Fibroblast of skin of back (primary cell): ENCODE measurements around the gene SURF2.

ENCODE experiments used
- DNase-seq: peaks from one replicate; pipeline ENCODE4 v3.0.0-alpha.2; 2013

SURF2 gene

DNA sequence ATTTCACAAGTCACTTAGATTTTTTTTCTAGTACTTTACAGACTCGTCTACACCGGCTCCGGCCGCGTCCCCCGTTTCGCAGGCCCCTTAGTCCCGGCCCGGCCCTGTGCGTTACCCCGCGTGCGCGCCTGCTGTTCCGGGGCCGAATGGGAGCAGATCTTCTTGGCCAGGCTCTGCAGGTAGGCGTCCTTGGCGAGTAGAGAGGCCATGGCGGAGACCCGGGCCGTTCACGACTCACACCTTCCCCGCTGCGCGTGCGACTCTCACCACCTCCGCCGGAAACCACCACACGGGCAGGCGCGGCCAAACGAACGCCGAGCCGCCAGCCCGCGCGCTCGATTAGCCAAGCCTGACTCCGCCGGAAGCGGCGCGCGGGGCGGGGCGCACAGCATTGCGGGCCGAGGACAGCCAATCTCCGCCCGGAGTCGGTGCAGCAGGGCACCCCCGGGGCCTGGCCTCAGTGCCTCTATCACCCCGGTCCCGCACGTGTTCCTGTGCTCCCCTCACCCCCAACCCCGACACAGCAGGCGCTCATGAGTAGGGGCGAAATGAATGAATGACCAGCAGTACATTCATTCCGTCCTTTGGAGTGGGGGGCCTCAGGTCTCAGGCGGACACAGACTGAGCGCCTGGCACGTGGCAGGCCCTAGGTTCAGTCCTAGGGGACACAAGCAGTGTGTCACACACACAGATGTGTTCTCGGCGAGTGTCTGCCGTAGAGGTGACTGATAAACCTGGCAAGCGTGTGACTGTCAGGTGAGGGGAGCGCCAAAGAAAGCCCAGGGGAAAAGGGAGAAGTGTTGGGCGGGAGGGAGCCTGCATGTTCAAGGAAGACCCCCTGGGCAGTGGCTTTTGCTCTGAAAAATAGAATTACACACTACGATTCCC, 20.2 kb upstream of the SURF2 start, which contains the start of gene SURF6:
Gene SURF6, minus strand, starts transcription at position 265 of the 888 bp plus-strand sequence. Its CDS starts 56 bp downstream, at position 209.
- peak; percentile 91 for DNase-seq

DNA sequence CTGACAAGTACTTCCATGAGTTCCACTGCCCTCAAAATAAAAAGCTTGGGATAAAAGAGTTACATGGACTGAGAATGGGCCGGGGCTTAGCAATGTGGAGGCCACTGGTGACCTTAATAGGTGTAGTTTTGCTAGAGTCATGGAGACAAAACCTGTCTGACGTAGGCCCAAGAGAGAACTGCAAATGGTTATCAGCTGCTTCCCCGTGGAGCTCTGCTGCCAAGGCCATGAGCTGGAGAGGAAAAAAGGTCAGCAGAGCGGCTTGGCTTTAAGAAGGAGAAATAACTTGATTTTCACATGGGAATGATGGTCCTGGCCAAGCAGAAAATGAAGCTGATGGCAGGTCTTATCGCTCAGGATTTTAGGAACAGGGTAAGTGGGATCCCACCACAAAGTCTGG, 16.7 kb upstream of the SURF2 start:
- no peak for DNase-seq

DNA sequence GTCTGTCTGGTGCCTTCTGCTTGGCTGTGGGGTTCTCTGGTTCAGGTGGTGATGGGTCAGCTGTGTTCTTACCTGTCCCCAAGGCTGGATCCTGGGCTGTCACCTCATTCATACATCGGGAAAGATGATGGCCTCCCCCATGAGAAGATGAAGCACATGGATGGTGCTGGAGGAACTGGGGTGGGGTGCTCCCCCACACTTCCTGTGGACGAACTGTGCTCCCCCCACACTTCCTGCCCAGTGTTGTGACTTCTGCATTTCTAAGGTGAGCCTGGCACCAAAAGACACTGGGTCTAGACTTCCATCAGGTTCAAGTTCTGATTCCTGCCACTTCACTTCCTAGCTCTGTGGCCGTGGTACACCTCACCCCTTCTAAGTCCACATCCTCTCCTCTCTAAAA, 16.1 kb upstream of the SURF2 start:
- DNase-seq, result no peak

DNA sequence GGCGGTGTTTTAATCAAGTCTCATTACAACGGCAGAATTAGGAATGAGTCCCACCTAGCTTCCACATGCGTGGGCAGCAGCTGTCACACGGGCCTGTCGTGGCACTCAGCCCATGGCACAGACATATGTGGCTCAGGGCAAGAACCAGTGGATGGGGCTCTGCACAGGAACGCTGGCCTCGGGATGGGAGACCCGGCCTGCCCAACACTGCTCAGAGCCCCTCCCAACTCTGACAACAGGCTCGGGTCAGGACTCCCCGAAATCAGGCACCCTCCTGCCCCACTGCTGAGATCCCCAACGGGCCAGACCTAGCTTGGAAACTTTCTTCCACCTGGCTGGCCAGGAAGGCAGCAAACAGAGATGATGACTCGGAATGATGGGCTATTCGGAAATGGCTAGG, 15.4 kb upstream of the SURF2 start:
- no peak for DNase-seq

DNA sequence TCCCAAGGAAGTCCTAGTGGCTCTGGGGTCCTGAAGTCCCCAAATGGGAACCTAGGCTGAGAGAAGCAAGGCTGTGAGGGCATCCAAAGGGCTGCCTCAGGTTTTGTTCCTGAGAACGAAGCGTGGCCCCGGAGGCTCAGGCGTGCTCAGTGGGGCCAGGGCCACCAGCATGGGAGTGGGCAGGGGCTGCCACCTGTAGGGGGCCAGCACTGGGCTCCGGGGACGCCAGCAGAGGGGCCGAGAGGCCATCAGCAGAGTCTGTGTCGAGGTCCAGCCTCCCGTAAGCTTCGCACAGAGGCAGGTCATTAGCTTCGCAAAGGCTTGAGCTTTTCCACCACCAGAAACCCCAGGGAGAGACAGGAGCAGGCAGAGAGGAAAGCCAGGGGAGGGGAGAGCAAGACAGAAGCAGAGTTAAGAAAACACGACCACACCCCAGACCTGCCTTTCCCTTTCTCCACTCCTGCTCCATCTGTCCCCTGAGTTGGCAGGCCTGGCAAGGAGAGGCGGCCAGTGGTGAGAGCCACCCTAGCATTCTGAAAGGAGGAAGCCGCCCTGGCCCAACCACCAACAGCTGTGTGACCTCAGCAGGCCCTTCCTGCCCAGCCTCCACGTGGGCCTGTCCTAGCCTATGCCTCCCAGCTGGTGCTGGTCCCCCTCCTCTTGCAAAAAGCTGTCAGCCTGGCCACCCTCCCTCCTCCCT, 14.8 kb upstream of the SURF2 start:
- no peak for DNase-seq

DNA sequence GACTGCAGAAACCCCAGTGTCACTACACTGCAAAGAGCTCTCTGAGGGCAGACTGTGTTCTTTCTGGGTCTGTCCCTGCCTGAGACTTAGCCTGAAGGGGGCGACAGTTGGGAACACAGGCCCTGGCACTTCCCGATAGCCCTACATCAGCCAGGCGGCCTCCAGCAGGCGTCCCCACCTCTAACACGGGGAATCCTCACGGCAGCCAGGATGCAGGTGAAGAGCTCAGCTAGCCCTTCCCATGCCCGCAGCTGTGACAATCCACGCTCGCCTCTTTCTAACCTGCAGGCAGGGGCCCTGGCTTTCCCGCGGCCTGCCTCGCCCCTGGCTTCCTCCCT, 14.3 kb upstream of the SURF2 start:
- DNase-seq, result no peak

DNA sequence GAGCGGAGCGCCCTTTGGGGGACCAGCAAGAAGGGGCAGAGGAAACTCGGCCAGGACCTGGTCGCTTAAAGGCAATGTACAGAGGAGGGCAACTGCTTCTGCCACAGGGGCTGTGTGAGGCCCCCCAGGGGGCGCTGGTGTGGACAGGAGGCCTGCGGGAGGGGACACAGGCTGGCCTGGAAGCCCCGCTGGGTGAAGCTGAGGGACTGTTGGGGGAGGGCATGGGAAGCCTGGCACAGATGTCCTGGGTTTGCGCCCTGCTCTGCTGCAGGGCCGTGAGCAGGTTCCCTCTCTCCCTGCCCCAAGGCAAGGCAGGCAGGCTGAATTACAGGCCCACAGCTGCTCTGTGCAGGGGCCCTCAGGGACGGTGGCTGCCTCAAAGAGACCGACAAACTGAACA, 13.8 kb upstream of the SURF2 start:
- DNase-seq, result no peak

DNA sequence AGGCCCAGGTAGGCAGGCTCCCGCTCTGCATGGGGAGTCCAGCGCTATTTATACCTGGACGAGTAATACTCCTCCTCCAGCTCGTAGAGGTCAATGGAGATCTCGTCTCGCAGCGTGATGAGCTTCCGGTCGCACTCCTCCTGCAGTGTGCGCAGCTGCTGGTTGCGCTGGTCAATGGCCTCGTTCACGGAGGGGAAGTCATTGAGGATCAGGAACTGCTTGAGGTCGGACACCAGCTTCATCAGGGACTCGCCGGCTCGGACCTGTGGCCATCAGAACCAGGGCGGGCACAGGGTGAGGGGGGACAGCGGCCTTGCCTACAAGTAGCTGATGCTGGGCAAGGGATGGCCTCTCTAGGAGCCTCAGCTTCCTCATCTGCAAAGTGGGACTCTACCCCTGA, 12.3 kb upstream of the SURF2 start:
- DNase-seq, result no peak

DNA sequence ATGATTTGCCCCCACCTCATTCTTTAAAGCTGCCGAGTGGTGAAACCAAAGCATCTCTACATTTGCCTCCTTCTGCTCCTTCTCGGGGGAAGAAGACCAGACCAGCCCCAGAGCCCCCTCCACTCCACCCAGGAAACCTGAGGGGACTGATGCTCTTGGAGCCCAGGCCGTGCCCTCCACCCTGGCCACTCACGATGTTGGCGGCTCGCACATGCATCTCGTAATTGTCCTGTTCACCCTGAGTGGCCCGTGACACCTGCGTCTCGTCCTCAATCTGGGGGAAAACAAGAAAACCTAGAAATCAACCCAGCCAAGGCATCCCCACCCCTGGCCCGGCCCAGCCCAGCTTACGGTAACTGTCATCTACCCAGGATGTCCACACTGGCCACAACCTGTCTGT, 11.4 kb upstream of the SURF2 start:
- DNase-seq, result no peak

DNA sequence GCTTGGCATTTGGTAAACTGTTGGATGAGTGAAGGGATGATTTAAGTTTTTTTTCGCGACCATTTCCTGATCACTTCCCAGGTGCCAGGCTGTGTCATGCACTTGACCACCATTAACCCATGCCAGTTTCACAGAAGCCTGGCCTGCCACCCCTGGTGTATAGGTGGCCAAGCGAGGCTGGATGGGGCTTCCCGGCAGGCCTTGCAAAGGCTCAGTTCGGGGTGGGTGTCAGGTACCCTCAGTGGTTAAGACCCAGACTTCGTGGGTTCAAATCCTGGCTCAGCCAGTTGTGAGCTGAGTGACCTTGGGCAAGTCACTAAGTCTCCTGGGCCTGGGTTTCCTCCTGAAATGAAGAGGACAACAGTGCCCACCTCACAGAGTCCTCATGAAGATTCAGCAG, 10.8 kb upstream of the SURF2 start:
- DNase-seq, result no peak

DNA sequence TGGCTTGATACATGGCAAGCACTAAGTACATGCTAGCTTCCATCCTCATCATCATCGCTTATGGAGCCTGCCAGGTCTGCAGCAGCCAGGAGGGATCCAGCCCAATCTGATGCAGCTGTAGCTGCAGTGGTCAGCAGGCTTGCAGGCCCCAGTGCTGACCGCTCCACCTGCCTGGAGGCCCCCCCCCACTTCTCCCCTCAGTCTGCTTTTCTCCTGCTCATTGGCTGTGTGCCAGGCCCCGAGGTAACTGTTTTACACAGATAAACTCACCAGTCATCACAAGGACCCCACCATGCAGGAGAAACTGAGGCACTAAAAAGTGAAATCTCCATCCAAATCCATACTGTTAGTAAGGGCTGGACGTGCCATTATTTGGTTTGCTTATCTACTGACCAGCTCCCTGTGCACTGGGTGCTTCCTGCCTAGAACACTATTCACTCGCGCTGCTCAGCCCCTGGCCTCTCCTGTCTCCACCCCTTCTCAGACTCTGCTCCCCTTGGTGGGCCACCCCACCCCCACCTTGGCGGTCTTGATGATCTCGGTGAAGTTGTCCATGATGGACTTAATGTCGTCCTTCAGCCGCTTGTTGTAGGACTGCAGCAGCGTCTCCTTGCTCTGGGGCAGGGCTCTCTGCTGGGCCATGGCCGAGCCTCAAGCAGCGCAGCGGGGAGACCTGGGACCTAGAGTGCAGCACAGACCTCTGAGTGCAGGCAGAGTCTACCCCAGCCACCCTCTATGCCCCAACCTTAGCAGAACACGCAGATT, 10.1 kb upstream of the SURF2 start:
- no peak for DNase-seq

DNA sequence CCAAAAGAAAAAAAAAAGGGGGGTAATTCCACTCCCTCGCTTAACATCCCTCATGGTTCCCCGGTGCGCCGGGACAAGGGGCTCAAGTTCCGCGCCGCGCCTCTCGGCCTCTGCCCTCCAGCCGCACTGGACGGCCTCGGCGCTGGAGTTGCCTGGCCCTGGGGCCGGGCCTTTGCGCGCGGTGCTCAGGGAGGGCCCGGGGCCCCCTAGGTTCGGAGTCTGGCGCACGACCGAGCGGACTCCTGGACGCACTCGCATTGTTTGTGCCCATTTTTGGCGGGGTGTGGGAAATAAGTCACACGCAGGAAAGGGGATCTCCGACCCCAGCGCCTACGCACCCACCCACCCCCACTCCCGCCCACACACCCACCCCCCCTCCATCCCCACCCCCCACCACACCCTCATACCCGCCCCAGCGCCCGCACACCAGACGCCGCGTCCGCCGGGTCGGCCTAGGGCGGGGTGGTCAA, 8.8 kb upstream of the SURF2 start:
- peak; percentile 35 for DNase-seq

DNA sequence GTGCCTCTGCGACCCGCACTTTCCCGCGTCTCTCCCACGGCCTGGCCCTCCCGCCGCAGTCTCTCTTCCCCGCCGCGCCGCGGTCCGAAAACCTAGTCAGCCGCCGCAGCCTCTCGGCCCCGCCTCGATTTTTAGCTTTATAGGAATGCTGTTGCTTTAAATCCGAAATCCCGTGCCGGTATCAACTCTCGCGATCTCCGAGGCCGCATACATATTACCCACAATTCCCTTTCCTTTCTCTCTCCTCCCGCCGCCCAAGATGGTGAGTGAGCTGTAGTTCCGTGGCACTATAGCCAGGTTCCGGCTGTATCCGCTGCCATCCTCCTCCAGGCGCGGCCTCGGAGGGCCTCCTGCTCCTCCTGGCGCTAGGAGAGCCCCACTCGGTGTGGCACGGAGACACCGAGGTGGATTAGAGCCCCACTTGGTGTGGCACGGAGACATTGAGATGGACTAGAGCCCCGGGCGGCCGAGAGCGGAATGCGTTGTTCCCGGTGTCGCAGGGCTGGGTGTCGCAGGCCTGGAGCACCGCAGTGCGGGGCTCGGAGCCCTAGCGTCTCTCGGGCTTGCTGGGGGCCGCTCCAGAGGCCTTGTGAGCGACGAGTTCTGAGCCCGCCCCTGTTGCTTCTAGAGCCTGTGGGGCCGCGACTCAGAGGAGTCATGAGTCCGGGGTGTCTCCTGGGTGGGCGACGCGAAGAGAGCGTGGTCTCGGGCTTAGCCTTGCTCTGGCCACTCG, 8.2 kb upstream of the SURF2 start, which contains the start of the genes MED22 and RPL7A:
Gene MED22, minus strand, starts transcription at position 147 of the 733 bp plus-strand sequence. CDS start 1,469 bp downstream, outside the sequence.
Gene RPL7A, plus strand, starts transcription at position 234 of the 733 bp plus-strand sequence. Its CDS starts 26 bp downstream, at position 260.
- peak; percentile 96 for DNase-seq

DNA sequence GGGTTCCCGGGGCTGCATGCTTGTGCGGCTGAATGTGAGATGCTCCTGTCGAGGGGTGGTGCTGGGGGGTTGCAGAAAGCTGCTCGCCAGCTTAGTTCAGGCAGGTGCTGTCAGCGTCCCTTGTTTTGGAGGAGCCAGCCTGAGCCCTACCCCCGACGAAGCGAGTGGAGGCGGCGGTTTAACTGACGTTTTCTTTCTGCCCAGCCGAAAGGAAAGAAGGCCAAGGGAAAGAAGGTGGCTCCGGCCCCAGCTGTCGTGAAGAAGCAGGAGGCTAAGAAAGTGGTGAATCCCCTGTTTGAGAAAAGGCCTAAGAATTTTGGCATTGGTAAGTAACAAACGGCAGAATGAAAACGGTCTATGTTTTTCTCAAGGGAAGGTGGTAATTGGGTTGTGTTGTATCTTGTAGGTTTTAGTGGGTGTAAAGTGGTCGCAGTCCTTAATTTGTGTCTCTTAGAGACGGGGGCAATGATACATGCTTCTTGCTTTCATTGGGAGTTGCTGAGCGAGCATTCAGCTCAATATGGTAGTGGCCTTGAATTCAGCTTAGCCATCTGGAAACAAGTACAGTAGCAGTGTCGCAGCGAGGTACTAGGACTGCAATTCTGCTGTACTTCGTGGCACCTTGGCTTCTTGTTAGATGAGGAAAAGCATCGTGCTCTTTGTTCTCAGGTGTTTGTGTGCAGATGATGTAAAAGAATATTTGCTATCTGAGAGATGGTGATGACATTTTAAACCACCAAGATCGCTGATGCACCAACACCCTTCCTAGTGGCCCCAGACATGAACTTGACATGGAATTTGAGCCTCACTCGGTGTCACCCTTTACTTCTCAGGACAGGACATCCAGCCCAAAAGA, 7.4 kb upstream of the SURF2 start:
- no peak for DNase-seq

DNA sequence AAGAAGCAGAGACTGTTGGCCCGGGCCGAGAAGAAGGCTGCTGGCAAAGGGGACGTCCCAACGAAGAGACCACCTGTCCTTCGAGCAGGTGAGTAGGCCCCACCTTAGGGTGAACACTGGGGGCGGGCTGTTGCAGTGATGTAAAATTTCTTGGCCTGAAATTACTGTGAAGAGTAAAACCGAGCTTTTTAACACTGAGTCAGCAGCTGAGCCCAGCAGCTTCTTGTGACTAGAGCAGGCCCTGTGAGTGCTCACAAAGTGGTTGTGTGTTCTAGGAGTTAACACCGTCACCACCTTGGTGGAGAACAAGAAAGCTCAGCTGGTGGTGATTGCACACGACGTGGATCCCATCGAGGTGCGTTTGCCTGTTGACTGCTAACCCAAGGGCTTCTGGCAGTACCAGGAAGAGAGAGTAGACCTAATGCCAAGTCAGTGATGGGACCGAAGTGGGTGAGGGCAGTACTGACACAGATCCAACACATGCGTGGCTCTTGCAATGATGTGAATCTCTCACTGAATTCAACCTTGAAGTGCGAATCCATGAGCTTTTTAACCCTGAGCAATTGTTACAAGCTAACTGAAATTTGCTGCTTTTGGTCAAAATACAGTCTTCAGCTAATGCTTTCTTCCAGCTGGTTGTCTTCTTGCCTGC, 6.3 kb upstream of the SURF2 start:
- DNase-seq, result no peak

DNA sequence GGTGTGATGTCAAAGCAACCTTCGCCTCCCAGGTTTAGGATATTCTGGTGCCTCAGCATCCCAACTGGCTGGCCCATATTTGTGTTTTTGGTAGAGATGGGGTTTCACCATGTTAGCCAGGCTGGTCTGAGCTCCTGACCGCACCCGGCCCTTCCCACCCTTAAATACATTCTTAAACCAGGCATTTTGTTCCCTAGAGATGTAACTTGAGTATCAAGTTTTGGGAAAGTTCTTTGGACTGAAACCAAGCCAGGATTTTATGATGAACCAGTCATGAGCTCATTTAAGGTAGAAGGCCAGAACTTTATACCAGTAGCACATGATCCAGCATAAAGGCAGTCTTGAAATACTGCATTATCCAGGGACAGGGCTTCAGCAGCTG, 4.8 kb upstream of the SURF2 start:
- no peak for DNase-seq

DNA sequence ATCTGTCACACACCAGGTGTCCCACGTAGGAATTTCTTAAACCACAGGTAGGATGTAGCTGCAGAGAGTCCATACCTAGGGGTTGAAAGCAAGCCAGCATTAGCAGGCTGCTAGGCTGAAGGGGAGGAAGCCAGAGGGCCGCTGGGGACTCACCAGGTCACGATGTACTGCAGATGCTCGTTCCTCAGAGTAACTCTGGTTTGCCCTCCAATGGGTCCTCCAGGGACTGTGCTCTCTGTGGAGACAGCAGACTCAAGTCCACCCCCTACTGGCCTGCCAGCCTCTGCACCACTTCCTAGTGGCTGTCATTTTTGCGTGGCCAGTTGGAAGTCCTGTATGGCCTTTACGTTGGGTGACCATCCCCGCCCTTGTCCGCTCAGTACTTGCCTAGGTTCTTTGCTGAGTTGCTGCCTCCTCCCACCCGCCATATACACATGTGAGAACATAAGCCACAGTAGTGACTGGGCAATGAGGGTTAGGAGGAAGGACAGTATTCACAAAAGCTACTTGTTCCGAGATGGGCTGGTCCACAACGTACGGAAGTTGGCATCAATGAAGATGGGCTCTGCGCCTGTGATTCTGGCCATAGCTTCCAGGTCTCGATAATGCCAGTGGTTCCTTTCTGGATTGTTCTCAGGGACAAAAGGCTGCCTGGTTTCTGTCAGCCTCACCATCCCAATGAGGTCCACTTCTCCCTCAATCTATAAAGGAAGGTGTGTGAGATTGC, 4.3 kb upstream of the SURF2 start:
- peak; percentile 64 for DNase-seq

DNA sequence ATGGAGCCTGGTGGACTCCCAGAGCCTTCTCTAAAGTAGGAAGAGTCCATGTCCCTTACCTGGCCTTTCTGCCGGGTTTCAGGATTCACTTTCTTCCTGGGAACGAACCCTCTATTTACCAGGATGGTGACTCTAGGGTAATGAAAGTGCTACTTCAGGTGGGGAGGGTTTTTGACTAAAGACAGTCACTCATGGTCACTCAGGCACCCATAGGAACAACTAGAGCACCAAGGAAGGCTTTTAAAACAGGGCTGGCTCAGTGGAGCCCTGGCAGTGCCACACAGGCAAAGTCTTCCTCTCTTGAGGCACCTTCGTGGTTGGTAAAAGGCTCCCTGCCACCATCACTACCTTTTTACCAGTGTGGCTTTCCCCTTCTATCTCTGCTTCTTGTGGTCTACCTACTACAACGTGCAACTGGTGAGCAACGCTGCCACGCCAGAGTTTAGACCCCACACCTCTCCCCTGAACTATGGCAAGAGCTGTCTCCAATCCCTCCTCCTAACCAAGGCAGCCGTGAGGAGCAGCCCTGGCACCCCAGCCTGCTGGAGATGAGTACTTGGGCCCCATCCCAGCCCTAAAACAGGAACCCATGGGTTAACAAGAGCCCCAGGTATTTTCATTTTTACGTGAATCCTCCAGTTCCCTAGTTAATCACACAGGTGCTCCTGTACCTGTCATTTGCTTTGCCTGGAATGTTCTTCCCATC, 3.6 kb upstream of the SURF2 start:
- no peak for DNase-seq

DNA sequence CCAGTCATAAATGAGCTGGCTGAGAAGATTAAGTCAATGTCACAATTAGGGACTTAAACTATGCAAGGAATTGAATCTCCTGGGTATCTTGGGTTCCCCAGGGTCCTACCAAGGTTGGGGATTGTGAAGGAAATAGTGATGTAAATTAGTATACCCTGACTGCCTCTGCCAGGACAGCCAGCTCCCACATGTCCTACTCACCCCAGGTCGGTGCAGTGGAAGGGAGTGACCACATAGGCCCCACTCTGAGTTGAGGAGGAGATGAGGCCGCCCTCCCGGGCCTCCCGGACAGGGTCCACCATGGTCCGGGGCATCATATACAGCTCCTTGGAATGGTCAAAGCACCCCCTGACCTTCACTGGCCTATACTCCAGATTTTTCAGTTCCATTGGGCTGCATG, 2.8 kb upstream of the SURF2 start:
- no peak for DNase-seq
